Effector CD4-positive, alpha-beta T cell (primary cell): Measurements from ENCODE around the gene KIF23.
"Not testable (repeated sequence)": the region's sequence is repeated elsewhere in the genome, so short reads cannot be mapped to it uniquely, and the experiment has no call there.

Source experiments
- DNase-seq: peaks from one replicate; pipeline ENCODE4 v3.0.0-alpha.2; 2020
- total RNA-seq: gene quantifications from one replicate; lab custom pipeline; 2026; lab: John Stamatoyannopoulos, UW

KIF23 gene
- total RNA-seq: 4.5 reads per million, percentile 18 among the genes with 10 or more reads in this experiment

- peak; percentile 93 for DNase-seq
These were observed at the start of gene KIF23 for GRCh38 chr15:69413822-69414700. Gene KIF23 (plus strand): TSS chr15:69414349. CDS start chr15:69414466, 117 bp downstream.

- no peak for DNase-seq
These were observed 46.9 kb upstream of the KIF23 start for GRCh38 chr15:69367236-69367635.

DNA sequence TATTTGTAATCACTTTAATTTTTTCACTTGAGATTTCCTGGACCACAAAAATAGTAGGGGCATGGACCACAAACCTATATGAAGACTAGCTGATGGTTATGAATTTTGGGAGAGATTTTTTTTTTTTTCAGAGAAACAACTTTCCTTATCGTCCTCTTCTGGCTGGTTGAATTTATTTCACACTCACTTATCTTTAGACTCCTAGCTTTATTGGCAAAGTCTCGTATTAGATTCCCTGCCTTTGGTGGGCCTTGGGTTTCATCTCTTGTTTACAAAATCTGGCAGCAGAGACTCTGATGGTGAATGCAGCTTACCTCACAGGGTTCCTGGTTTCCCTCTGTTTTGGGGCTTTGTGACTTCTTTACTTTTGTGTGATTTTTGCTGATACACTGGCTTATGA is 44.5 kb upstream of the KIF23 start:
- no peak for DNase-seq

DNA sequence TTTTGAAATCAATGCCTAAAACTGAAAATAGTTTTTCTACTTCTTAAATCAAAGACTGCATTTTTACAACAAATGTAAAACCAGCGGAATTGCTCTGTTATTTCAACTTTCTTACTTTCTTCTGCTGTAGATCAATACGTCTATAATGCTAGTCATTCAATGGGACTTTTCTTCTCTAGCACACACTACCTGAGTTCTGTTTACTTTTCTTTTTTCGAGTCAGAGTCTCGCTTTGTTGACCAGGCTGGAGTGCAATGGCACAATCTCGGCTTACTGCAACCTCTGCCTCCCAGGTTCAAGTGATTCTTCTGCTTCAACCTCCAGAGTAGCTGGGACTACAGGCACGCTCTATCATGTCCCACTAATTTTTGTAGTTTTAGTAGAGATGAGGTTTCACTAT is 40.7 kb upstream of the KIF23 start:
- DNase-seq: no peak

DNA sequence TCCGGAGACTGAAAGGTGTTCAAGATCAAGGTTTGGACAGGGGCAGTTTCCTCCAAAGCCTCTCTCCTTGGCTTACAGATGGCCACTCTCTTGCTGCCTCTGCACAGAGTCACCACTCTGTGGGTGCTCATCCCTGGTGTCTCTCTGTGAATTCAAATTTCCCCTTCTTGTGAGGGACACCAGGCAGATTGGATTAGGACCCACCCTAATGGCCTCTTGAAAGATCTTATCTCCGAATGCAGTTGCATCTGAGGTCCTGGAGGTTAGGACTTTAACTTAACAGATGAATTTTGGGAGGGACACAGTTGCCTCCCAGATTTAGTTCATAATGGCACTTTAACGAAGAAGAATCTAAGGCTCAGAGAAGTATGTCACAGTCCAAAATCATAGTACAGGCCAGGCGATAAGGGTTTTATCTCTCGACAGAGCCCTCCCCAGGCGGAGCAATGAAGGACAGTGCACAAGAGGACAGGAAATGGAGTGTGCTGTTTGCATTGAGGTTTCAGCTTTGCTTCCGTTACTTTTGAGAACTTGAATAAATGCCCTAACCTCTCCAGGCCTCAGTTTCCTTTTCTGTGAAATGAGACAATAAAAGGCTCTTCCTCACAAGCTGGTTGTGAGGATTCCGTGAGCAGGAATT is 38.9 kb upstream of the KIF23 start:
- no peak for DNase-seq

DNA sequence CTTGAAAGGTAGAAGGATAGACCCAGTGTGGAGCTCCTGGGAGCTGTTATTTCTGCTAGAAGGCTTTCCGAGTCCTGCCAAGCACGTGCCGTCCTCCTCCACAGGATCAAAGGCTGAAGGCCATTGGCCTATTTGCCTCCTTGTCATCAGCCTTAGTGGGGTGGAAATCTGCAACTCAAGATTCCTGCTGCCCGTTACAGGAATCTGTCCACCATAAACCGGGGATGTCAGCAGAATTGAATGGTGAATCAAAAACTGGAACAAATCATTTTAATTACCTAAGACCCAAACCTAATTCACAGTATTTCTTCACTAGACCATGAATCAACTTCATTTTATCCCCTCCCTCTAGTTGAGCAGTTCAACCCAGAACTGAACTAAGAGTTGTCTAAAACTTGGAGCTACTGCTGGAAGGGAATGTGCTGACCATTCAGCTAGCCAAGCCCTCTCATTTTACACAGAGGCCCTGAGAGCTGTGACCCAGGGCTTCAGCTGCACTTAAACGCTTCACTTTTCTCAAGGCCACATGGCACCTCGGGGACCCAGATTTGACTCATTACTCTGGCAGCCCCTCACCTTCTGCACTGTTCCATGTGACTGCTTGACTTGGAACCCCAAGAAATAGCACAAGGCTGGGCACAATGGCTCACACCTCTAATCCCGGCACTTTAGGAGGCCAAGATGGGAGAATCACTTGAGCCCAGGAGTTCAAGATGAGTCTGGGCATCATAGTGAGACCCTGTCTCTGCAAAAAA is 36.8 kb upstream of the KIF23 start:
- DNase-seq: no peak

GRCh38 chr15:69380100-69380725 is 33.9 kb upstream of the KIF23 start:
- DNase-seq: no peak

DNA sequence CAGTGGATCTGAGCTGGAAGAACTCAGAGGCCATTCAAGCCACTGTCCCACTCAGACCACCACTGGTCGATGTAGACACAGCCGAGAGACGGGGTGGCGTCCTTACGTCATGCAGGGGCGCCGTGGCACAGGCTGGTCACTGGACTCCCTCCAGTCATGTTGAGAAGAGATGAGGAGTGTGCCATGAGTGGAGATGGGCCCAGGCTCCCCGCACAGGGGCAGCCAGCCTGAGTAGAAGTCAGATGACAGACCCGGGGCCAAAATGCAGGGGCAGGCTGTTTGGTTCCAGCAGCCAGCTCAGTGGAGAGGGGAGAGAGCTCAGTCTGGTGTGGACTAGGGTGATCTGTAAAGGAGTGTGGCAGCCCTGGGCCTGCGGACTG is 33.4 kb upstream of the KIF23 start:
- no peak for DNase-seq

DNA sequence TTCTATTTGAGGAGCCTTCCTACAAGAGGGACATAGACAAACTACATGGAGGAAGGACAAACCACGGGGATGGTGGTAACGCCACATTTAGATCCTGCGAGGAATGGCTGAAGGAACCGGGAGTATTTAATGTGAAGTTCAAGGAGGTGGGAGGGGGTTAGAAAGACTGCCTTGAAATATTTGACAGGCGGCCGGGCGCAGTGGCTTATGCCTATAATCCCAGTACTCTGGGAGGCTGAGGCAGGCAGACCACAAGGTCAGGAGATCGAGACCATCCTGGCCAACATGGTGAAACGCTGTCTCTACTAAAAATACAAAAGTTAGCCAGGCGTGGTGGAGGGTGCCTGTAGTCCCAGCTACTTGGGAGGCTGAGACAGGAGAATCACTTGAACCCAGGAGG is 32.0 kb upstream of the KIF23 start:
- DNase-seq: not testable (repeated sequence)

DNA sequence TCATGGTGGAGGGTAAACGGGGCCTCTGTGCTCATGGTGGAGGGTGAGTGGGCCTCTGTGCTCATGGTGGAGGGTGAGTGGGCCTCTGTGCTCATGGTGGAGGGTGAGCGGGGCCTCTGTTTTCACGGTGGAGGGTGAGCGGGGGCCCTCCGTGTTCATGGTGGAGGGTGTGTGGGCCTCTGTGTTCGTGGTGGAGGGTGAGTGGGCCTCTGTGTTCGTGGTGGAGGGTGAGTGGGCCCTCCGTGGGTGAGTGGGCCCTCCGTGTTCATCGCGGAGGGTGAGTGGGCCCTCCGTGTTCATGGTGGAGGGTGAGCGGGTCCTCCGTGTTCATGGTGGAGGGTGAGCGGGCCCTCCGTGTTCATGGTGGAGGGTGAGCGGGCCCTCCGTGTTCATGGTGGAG is 30.1 kb upstream of the KIF23 start:
- DNase-seq: not testable (repeated sequence)

GRCh38 chr15:69384626-69385598 is 29.2 kb upstream of the KIF23 start:
- DNase-seq: no peak

DNA sequence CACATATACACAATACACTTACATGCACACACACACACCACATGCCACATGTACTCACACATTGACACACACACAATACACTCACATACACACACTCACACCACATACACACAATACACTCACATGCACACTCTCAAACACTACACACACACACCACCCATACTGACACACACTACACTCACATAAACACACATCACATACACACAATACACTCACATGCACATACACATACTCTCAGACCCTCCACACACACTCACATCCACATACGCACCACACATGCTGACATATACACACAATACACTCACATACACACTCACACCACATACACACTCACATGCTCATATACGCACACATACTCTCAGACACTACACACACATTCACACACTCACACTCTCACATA is 28.3 kb upstream of the KIF23 start:
- no peak for DNase-seq

DNA sequence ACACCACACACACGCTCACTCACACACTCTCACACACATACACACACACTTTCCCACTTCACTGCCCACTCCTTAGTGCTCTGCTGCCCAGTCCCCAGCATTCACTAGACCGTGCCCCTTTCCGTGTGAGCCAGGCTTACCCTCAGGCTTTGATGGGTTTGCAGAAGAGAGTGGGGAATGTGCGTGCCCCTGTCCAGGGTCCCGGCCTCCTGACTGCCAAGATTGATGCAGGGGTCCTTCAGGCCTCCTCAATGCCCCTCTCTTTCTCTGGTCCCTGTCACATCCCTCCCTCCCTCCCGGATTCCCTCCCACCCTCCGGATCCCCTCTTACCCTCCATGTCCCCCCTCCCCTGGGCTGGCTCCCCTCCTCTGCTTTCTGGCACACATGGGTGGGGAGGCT is 27.9 kb upstream of the KIF23 start:
- DNase-seq: no peak

DNA sequence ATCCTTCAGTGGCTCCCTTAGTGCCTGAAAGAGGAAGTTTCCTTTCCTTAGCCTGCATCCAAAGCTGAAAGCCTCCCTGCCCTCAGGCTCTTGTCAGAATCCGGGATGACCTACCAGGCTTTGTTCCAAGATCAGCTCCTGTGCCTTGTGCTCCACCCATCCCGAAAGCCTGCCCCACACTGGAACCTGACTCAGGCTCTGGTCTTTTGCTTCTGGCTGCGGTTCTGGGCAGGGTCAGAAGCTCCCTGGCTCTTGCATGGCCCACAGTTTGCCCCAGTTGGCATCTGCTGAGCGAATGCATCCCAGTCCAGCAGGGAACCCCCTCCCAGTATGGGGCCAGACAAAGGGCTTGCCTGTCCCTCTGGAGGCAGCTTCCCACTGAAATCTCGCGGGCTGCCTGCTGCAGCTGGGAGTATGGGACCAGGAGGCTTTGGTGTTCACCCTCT is 25.9 kb upstream of the KIF23 start:
- DNase-seq: no peak

DNA sequence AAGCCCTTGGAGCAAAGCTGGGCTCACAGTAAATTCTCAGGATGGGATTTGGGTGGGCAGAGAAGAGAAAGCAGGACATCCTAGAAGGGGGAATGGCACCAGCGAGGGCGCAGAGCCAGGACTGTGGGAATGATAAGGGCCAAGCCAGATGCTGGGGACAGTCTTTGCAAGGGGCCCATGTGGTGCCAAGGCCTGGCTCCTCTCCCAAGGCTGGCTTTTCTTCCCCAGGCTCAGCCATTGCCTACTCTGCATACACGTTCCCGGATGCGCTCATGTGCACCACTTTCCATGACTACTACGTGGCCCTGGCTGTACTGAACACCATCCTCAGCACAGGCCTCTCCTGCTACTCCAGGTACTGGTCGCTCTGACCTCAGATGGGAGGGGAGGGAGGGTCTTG is 24.7 kb upstream of the KIF23 start:
- DNase-seq: no peak

GRCh38 chr15:69390575-69390974 is 23.6 kb upstream of the KIF23 start:
- no peak for DNase-seq

- no peak for DNase-seq
These were observed 22.9 kb upstream of the KIF23 start for GRCh38 chr15:69391046-69391757.

- no peak for DNase-seq
These were observed 21.8 kb upstream of the KIF23 start for GRCh38 chr15:69392352-69392751.

DNA sequence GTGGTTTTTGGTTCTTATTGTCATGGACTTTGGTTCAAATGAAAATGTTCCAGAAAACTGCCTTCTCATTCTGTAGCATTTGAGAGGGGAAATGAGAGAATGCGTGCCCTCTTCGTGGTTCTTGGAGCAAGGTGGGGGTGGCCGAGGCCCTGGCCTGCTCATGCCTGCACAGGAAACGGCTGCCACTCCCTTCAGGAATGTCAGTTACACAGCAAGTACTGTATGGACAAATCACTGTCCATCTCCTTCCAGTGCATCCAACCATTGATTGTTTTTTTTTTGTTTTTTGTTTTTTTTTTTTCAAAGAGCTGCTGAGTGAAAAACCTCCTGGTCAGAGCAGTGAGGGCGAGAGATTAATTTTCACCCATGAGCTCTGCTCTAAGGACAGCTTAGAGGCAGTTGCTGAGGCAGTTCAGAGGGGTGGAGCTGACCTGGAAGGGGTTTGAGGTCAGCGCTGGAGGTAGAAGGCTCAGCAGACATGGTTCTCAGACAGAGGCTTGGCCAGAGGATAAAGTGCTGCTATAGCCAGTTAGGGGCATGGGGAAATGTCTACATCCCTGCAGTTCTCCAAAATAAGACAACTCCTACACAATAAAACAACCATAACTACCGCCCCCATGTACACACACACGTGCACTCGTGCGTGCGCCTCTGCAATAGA is 20.2 kb upstream of the KIF23 start:
- no peak for DNase-seq

DNA sequence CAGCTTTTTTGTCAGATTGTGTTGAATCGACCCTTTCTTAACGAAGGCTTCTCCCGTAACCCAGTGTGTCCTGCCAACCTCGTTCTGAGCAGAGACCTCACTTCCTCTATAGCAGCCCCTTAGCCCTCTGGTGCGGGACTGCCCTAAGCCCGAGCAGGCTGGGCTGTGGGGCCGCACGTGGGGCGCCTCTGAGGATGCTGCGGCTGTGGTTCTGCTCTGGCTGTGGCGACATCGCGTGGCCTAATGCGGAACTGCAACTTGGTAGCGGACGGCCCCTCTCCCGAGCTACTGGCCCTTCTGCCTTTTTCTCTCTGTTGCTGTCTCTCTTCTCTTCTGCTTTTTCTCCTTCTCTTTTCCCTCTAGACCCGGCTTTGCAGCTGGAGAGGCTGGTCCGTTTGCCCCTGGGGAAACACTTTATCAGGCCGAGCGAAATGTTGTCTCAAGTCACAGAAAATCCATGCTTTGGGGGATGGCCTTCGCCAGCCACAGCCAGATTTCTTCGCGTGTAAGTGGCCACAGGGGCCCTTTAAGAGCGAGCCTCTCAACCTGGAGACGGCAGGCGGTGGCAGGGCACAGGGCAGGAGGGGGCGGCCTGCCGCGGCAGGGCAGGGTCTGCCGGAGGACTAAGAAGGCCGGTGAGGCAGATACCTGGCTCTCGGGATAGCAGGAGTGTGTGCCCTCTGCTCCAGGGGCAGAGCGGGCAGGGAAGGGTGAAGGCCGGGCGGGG is 19.4 kb upstream of the KIF23 start:
- DNase-seq: peak; percentile 74
